HCT116 (cell line): Measurements from ENCODE around the gene PDIA2. TPM values are rescaled to one million over a fixed set of nuclear protein-coding genes. Genes with fewer than 3 reads are reported as not detected.

Source experiments
- ATAC-seq: fragments of 200-7000 bp; cut with Tn5 transposase; 2 replicates; pipeline ENCODE4 v1.9.1; 2020; ENCODE audit warnings: mild to moderate bottlenecking, moderate library complexity
- BruUV-seq: library from RNA; stranded (reverse); fragments of 400-500 nt; replicated peaks from 2 replicates; lab custom pipeline; 2021; lab: Mats Ljungman, UMichigan
- CTCF ChIA-PET: fragments of 300-600 bp; sonication (Branson Sonifier 250); formaldehyde crosslinking; loops from one replicate; lab custom pipeline; 2021; ENCODE audit warnings: antibody characterized with exemption; lab: Charles Lee
- POLR2A ChIA-PET: fragments of 300-600, 350-600 bp; sonication (Branson Sonifier 250); formaldehyde crosslinking; loops from one replicate; lab custom pipeline; 2021; ENCODE audit warnings: antibody characterized with exemption; lab: Charles Lee
- RAD21 ChIA-PET, 2 experiments: fragments of 300-600 bp; sonication (Branson Sonifier 250); formaldehyde crosslinking; loops; one replicate each; lab custom pipeline; 2023; ENCODE audit warnings: low total read pairs in 2 of 2; ENCODE audit not compliant: uncharacterized antibody in 2 of 2, unreplicated experiment in 2 of 2, low non-redundant PET in 1 of 2; lab: Charles Lee
- DNase-seq: peaks from one replicate; pipeline ENCODE4 v3.0.0-alpha.2; 2010; ENCODE audit warnings: low read depth, low spot score
- H2AFZ ChIP-seq: fragments of 200-600 bp; shearing (Covaris generic), sonication (generic); 2 replicates; pipeline ENCODE4 v1.6.1; 2017; ENCODE audit warnings: low read depth, mixed run types, mixed read lengths, antibody characterized with exemption, low read length; ENCODE audit not compliant: poor library complexity, severe bottlenecking
- H3K27ac ChIP-seq: 2 replicates; pipeline ENCODE4 v1.5.1; 2012; ENCODE audit warnings: low read depth, low read length
- H3K27me3 ChIP-seq: fragments of 200-600 bp; sonication (generic); 2 replicates; pipeline ENCODE4 v1.6.1; 2016; ENCODE audit warnings: mixed run types, low read length, mixed read lengths; ENCODE audit not compliant: insufficient read depth
- H3K36me3 ChIP-seq, 2 experiments: fragments of 200-500 bp in 1 of 2; fragments of 200-600 bp in 1 of 2; sonication (Bioruptor generic) in 1 of 2; sonication (generic) in 1 of 2; 2 replicates each; pipeline versions ENCODE4 v1.5.1 to v1.6.1; 2014 to 2016; ENCODE audit warnings: low read length in 2 of 2, inconsistent platforms in 1 of 2, mixed read lengths in 1 of 2, mixed run types in 1 of 2; ENCODE audit not compliant: insufficient read depth in 2 of 2, control insufficient read depth in 1 of 2
- H3K4me1 ChIP-seq, 2 experiments: fragments of 200-600 bp in 1 of 2; sonication (generic) in 1 of 2; 2 replicates each; pipeline versions ENCODE4 v1.5.1 to v1.6.1; 2012 to 2017; ENCODE audit warnings: low read length in 2 of 2, inconsistent platforms in 1 of 2, mild to moderate bottlenecking in 1 of 2, mixed read lengths in 1 of 2, mixed run types in 1 of 2, moderate library complexity in 1 of 2; ENCODE audit not compliant: insufficient read depth in 2 of 2, control insufficient read depth in 1 of 2
- H3K4me2 ChIP-seq: fragments of 200-600 bp; sonication (generic); 2 replicates; pipeline ENCODE4 v1.6.1; 2017; ENCODE audit warnings: mixed run types, low read length, mixed read lengths
- H3K4me3 ChIP-seq, 2 experiments: fragments of 200-600 bp in 1 of 2; sonication (generic) in 1 of 2; replicated peaks in 1 of 2; 2 replicates each; pipeline ENCODE4 v1.5.1; 2011 to 2016; ENCODE audit warnings: low read length in 2 of 2, control low read depth in 1 of 2, low read depth in 1 of 2, mild to moderate bottlenecking in 1 of 2, mixed read lengths in 1 of 2, mixed run types in 1 of 2
- H3K79me2 ChIP-seq: fragments of 200-600 bp; sonication (generic); 2 replicates; pipeline ENCODE4 v1.6.1; 2017; ENCODE audit warnings: mild to moderate bottlenecking, mixed run types, low read length, moderate library complexity, mixed read lengths; ENCODE audit not compliant: insufficient read depth
- H3K9ac ChIP-seq: fragments of 200-600 bp; sonication (generic); 2 replicates; pipeline ENCODE4 v1.6.1; 2016; ENCODE audit warnings: low read length, mixed read lengths
- H3K9me2 ChIP-seq: fragments of 200-600 bp; sonication (generic), shearing (Covaris generic); 2 replicates; pipeline ENCODE4 v1.6.1; 2017; ENCODE audit warnings: mixed run types, mild to moderate bottlenecking, moderate library complexity; ENCODE audit not compliant: insufficient read depth
- H3K9me3 ChIP-seq, 2 experiments: fragments of 200-500 bp in 1 of 2; fragments of 200-600 bp in 1 of 2; sonication (Bioruptor generic) in 1 of 2; sonication (generic) in 1 of 2; 2 replicates each; pipeline ENCODE4 v1.6.1; 2014 to 2017; ENCODE audit warnings: low read length in 2 of 2, mixed read lengths in 2 of 2, inconsistent platforms in 1 of 2, low read depth in 1 of 2, mild to moderate bottlenecking in 1 of 2, mixed run types in 1 of 2, moderate library complexity in 1 of 2; ENCODE audit not compliant: control insufficient read depth in 1 of 2, insufficient read depth in 1 of 2
- H4K20me1 ChIP-seq: fragments of 200-600 bp; sonication (generic), shearing (Covaris generic); 2 replicates; pipeline ENCODE4 v1.6.1; 2017; ENCODE audit warnings: mixed run types, mild to moderate bottlenecking, moderate library complexity; ENCODE audit not compliant: insufficient read depth
- FOSL1 ChIP-seq: IDR thresholded peaks from 2 replicates; pipeline ENCODE4 v1.6.1; 2012; ENCODE audit warnings: low read depth
- JUND ChIP-seq: IDR thresholded peaks from 2 replicates; pipeline ENCODE4 v1.6.1; 2012
- SRF ChIP-seq: IDR thresholded peaks from 2 replicates; pipeline ENCODE4 v1.6.1; 2012; ENCODE audit warnings: low read depth
- intact Hi-C: fragments of 100-400 bp; cut with micrococcal nuclease; formaldehyde crosslinking; loops from 2 replicates; pipeline ENCODE4 v1.10.0; 2022
- total RNA-seq: library from RNA; stranded (reverse); gene quantifications from one replicate; pipeline ENCODE4 v1.2.1, GENCODE V29; 2021; ENCODE audit not compliant: unreplicated experiment
- TF ChIP-seq, protein P1 (sequence below), 3 experiments: fragments of 200-600 bp in 1 of 3; sonication (generic) in 1 of 3; IDR thresholded peaks in 2 of 3; conservative IDR thresholded peaks in 1 of 3; 2 replicates each; pipeline ENCODE4 v1.5.1; 2012 to 2017; ENCODE audit warnings: low read depth in 2 of 3, low read length in 2 of 3, antibody characterized with exemption in 1 of 3, borderline replicate concordance in 1 of 3, control low read depth in 1 of 3, mild to moderate bottlenecking in 1 of 3, mixed read lengths in 1 of 3, mixed run types in 1 of 3, moderate library complexity in 1 of 3; ENCODE audit not compliant: insufficient read depth in 1 of 3
- TF ChIP-seq, protein P2 (sequence below): IDR thresholded peaks from 2 replicates; pipeline ENCODE4 v1.6.1; 2012
- TF ChIP-seq, protein P3 (sequence below): IDR thresholded peaks from 2 replicates; pipeline ENCODE4 v1.6.1; 2012; ENCODE audit warnings: low read depth

Gene PDIA2
- total RNA-seq, 1 experiment from 2014 or later, result 0.93 TPM

DNA sequence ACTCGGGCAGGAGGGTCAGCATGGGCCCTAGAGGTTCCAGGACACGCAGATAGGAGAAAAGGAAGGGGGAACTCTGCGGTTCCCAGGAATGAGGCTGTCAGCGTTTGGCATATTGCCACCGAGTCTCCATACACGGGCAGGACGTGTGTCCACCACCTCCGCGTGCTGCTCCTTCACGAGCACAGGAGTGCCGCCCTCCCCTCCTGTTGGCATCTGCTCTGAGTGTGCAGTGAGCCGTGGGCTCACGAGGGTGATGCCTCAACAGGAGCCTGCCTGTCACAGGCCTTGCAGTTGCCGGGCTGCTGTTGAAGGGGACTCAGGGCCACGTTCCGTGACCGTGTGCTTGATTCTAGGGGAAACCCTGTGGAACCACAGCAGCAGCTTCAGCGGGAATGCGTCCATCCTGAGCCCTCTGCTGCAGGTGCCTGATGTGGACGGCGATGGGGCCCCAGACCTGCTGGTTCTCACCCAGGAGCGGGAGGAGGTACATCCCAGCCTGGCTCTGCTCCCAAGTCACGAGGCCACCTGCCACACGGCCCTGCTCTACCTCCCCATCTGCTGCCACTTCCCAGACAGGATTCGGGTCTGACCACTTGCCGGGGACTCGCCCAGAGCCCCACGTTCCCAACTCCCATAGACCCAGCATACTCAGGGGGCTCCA, 21.8 kb upstream of the PDIA2 start (continued):
- TF ChIP-seq, protein P1, sequence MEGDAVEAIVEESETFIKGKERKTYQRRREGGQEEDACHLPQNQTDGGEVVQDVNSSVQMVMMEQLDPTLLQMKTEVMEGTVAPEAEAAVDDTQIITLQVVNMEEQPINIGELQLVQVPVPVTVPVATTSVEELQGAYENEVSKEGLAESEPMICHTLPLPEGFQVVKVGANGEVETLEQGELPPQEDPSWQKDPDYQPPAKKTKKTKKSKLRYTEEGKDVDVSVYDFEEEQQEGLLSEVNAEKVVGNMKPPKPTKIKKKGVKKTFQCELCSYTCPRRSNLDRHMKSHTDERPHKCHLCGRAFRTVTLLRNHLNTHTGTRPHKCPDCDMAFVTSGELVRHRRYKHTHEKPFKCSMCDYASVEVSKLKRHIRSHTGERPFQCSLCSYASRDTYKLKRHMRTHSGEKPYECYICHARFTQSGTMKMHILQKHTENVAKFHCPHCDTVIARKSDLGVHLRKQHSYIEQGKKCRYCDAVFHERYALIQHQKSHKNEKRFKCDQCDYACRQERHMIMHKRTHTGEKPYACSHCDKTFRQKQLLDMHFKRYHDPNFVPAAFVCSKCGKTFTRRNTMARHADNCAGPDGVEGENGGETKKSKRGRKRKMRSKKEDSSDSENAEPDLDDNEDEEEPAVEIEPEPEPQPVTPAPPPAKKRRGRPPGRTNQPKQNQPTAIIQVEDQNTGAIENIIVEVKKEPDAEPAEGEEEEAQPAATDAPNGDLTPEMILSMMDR (IDR thresholded peaks at IDR 0.05 in 2 of 3, conservative IDR thresholded peaks at IDR 0.05 in 1 of 3; ENCODE audit: borderline replicate concordance in 1 of 3, insufficient read depth in 1 of 3, low read depth in 2 of 3, low read length in 2 of 3), result no peak
- TF ChIP-seq FOSL1 (no peak), JUND (no peak)
- TF ChIP-seq, protein P2, sequence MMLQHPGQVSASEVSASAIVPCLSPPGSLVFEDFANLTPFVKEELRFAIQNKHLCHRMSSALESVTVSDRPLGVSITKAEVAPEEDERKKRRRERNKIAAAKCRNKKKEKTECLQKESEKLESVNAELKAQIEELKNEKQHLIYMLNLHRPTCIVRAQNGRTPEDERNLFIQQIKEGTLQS, result no peak

GRCh38 chr16:262121-262745, 20.7 kb upstream of the PDIA2 start:
- Histone ChIP-seq H2AFZ (no peak overlapping the region), H3K4me2 (no peak overlapping the region), H3K27me3 (no peaks in the 10 kb centered on the region), H3K9me2 (no peaks in the 10 kb centered on the region), H3K79me2 (no peaks in the 10 kb centered on the region), H3K27ac (no peak overlapping the region), H3K4me1 (no peaks in the 10 kb centered on the region), H4K20me1 (no peaks in the 10 kb centered on the region), H3K36me3 (no peaks in the 10 kb centered on the region), H3K9me3 (no peaks in the 10 kb centered on the region), H3K9ac (no peak overlapping the region), H3K4me3 (no peak overlapping the region)
- ChIA-PET RAD21 (no interaction called here), CTCF (no interaction called here), POLR2A (no interaction called here)
- BruUV-seq, result no TSS peak
- intact Hi-C loops, result no loop called here
- no peak for TF ChIP-seq SRF
- TF ChIP-seq, protein P3, sequence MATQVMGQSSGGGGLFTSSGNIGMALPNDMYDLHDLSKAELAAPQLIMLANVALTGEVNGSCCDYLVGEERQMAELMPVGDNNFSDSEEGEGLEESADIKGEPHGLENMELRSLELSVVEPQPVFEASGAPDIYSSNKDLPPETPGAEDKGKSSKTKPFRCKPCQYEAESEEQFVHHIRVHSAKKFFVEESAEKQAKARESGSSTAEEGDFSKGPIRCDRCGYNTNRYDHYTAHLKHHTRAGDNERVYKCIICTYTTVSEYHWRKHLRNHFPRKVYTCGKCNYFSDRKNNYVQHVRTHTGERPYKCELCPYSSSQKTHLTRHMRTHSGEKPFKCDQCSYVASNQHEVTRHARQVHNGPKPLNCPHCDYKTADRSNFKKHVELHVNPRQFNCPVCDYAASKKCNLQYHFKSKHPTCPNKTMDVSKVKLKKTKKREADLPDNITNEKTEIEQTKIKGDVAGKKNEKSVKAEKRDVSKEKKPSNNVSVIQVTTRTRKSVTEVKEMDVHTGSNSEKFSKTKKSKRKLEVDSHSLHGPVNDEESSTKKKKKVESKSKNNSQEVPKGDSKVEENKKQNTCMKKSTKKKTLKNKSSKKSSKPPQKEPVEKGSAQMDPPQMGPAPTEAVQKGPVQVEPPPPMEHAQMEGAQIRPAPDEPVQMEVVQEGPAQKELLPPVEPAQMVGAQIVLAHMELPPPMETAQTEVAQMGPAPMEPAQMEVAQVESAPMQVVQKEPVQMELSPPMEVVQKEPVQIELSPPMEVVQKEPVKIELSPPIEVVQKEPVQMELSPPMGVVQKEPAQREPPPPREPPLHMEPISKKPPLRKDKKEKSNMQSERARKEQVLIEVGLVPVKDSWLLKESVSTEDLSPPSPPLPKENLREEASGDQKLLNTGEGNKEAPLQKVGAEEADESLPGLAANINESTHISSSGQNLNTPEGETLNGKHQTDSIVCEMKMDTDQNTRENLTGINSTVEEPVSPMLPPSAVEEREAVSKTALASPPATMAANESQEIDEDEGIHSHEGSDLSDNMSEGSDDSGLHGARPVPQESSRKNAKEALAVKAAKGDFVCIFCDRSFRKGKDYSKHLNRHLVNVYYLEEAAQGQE, result no peak
- no peak for DNase-seq
- no peak for ATAC-seq
